Measurements from ENCODE around the gene SLC44A2. TPM values are rescaled to one million over a fixed set of nuclear protein-coding genes. Genes with fewer than 3 reads are reported as not detected.

The SLC44A2 gene
- total and polyA plus RNA-seq, 2 of the 13 experiments (the other 11 are each of a cell fraction or from before 2014, with no cell fraction given) = 2.4 to 5.6 TPM

DNA sequence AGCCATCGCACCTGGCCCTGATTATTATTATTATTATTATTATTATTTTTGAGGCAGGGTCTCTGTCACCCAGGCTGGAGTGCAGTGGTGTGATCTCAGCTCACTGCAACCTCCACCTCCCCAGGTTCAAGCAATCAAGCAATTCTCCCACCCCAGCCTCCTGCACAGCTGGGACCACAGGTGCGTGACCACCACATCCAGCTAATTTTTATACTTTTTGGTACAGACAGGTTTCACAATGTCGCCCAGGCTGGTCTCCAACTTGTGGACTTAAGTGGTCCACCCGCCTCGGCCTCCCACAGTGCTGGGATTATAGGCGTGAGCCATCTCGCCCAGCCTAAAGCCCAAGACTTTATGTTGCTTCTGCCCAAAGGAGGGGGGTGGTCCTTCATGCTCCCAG, 32.2 kb upstream of the SLC44A2 start:
- POLR2A ChIA-PET = no interaction called here
- H2AFZ ChIP-seq (ENCODE audit: low read length) = no peak overlapping the region
- no peak for DNase-seq (ENCODE audit: low spot score)
- H3K27ac ChIP-seq (ENCODE audit: extremely low read length, insufficient read depth, low read length) = no peak overlapping the region
- TF ChIP-seq ZBTB42 (CRISPR knock-in tag; IDR thresholded peaks at IDR 0.05) (no peak), SRSF1 (optimal IDR thresholded peaks at IDR 0.05; ENCODE audit: low read depth, low read length) (no peak), ZNF629 (CRISPR knock-in tag; conservative IDR thresholded peaks at IDR 0.05) (no peak), ERF (CRISPR knock-in tag; IDR thresholded peaks at IDR 0.05) (no peak)
- no peak for ATAC-seq
- H3K4me3 ChIP-seq (replicated peaks in 1 of 3; ENCODE audit: insufficient read depth in 1 of 3, low read depth in 2 of 3, low read length in 3 of 3) = no peak overlapping the region
- FAIRE-seq = no peak
- no peak overlapping the region for H3K9ac ChIP-seq (ENCODE audit: insufficient read depth, low read depth, low read length)
- CTCF ChIA-PET (ENCODE audit: low intra/inter-chr PET ratio, low total read pairs) = no interaction called here
- peaks cover 12% of the 10 kb centered on the region for H3K4me1 ChIP-seq (ENCODE audit: insufficient read depth, low read length)
- H3K27me3 ChIP-seq (ENCODE audit: control insufficient read depth in 1 of 2, insufficient read depth in 2 of 2, low read length in 2 of 2) = peaks cover 0 to 6% of the 10 kb centered on the region in 2 experiments; a peak in 2 of 5 replicates
- H4K20me1 ChIP-seq (ENCODE audit: insufficient read depth, low read length) = no peaks in the 10 kb centered on the region
- intact Hi-C loops (cut with micrococcal nuclease; ENCODE audit: unreplicated experiment) (no loop called here), in situ Hi-C loops (cut with HindIII; ENCODE audit: extremely low pct_ligation_motif_present, low pct_unique_long_range_greater_than_20kb) (no loop called here)
- no peak overlapping the region for H3K4me2 ChIP-seq (ENCODE audit: low read depth, low read length)
- BruUV-seq (replicated peaks) = no TSS peak
- no peaks in the 10 kb centered on the region for H3K9me3 ChIP-seq (ENCODE audit: low read length)
- WGBS (ENCODE audit: low lambda C conversion rate) = 47% methylated on average over 5 of the region's 7 CpGs
- H3K36me3 ChIP-seq (replicated peaks in 1 of 2; ENCODE audit: control insufficient read depth in 1 of 2, insufficient read depth in 2 of 2, low read length in 2 of 2) = no peaks in the 10 kb centered on the region
- no peaks in the 10 kb centered on the region for H3K79me2 ChIP-seq (ENCODE audit: insufficient read depth, low read length)

DNA sequence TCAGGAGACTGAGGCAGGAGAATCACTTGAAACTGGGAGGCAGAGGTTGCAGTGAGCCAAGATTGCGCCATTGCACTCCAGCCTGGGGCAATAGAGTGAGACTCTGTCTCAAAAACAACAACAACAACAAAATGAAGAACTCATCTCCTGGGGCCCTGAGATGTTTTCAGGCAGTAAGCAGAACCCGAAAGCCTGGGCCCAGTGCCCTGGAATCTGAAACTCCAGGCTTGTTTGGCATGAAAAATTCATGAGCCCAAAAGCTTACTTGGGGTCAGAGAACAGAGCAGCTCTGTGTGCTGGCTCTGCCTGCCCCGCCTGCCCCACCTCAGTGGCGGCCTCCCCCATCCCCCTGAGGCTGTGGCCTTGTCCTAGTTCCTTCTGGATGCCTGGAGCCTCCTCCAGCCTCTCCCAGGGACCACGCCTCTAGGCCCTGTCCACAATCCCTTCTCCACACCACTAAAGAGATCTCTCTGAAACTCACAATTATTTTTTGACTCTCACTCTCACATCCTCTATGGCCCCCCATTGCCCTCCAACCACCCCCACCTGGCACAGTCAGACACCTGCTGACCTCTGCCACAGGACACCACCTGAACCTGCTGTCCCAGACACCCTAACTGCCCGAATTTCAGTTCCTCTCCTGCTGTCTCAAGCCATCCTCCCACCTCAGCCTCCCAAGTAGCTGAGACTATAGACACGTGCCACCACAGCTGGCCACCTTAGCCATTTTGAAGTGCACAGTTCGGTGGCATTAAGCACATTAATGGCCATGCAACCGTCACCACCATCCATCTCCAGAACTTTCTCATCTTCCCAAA, 31.3 kb upstream of the SLC44A2 start:
- peak overlapping the region; percentile 18; the same call in 1 of the 2 replicates for H3K4me2 ChIP-seq (ENCODE audit: low read depth, low read length)
- TF ChIP-seq ZSCAN30 (CRISPR knock-in tag; IDR thresholded peaks at IDR 0.05) = no peak
- TF ChIP-seq, protein P1, sequence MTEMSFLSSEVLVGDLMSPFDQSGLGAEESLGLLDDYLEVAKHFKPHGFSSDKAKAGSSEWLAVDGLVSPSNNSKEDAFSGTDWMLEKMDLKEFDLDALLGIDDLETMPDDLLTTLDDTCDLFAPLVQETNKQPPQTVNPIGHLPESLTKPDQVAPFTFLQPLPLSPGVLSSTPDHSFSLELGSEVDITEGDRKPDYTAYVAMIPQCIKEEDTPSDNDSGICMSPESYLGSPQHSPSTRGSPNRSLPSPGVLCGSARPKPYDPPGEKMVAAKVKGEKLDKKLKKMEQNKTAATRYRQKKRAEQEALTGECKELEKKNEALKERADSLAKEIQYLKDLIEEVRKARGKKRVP (CRISPR knock-in tag; IDR thresholded peaks at IDR 0.05) = no peak
- H4K20me1 ChIP-seq (ENCODE audit: insufficient read depth, low read length) = no peaks in the 10 kb centered on the region
- no peak overlapping the region for H3K9ac ChIP-seq (ENCODE audit: insufficient read depth, low read depth, low read length)
- H3K79me2 ChIP-seq (ENCODE audit: insufficient read depth, low read length) = no peaks in the 10 kb centered on the region
- H3K27me3 ChIP-seq (ENCODE audit: control insufficient read depth in 1 of 2, insufficient read depth in 2 of 2, low read length in 2 of 2) = peaks cover 0 to 6% of the 10 kb centered on the region in 2 experiments; a peak in 2 of 5 replicates
- ChIA-PET CTCF (ENCODE audit: low intra/inter-chr PET ratio, low total read pairs) (no interaction called here), POLR2A (no interaction called here)
- no peak for DNase-seq (ENCODE audit: low spot score)
- ATAC-seq = peak; percentile 43
- 8% methylated on average over 7 of the region's 9 CpGs for WGBS (ENCODE audit: low lambda C conversion rate)
- no peaks in the 10 kb centered on the region for H3K36me3 ChIP-seq (replicated peaks in 1 of 2; ENCODE audit: control insufficient read depth in 1 of 2, insufficient read depth in 2 of 2, low read length in 2 of 2)
- no peak overlapping the region for H3K27ac ChIP-seq (ENCODE audit: extremely low read length, insufficient read depth, low read length)
- H3K9me3 ChIP-seq (ENCODE audit: low read length) = no peaks in the 10 kb centered on the region
- intact Hi-C loops (cut with micrococcal nuclease; ENCODE audit: unreplicated experiment) = no loop called here
- FAIRE-seq = no peak
- H2AFZ ChIP-seq (ENCODE audit: low read length) = no peak overlapping the region
- H3K4me1 ChIP-seq (ENCODE audit: insufficient read depth, low read length) = peaks cover 12% of the 10 kb centered on the region
- no TSS peak for BruUV-seq (replicated peaks)
- H3K4me3 ChIP-seq (replicated peaks in 1 of 3; ENCODE audit: insufficient read depth in 1 of 3, low read depth in 2 of 3, low read length in 3 of 3) = no peak overlapping the region
- in situ Hi-C loops (cut with HindIII; ENCODE audit: extremely low pct_ligation_motif_present, low pct_unique_long_range_greater_than_20kb) = no loop called here

Measured in HepG2 (cell line).